ENCODE data around the gene ANK3. TPM values are rescaled to one million over a fixed set of nuclear protein-coding genes. Genes with fewer than 3 reads are reported as not detected.

Gene ANK3
- total RNA-seq, 1 donor from 2014 or later, result 188 TPM

DNA sequence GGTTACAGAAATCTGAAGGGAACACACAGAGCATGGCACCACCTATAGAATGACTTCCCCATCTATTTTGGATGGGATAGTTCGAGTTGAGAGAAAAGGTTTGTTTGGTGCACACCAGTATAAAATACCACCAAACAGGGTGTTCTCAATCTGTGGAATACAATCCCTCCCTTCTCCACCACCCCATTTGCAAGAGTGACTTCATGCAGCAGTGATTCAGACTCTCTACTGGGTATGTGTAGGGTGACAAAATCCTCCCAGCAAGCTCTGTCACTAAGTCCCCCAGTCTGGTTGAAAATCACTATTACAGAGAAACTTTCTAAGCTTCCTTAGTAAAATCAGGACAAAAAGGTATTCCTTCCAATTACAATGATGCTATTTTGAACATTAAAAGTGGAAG is 69.0 kb downstream of the ANK3 start:
- ATAC-seq (no peak), DNase-seq (no peak)
- intact Hi-C loops (cut with micrococcal nuclease), result no loop called here

DNA sequence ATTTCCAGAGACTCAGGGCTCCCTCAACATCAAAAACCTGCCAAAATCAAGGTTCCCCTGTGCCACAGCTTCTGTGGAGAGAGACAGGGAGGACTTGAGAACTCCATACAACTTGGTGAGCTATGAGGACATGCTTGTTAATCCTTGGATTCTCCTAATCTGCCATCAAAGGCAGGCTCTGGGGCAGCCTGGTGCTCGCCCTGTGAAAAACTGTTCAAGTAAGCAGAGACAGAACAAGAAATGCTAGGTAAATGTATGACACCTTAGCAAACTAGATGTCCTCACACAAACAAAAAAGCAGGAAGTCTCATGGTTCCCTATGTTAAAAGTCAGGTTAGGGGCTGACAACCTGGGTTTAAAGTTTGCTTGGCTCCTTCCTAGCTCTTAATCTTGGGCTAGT is 73.6 kb downstream of the ANK3 start:
- intact Hi-C loops (cut with micrococcal nuclease), result no loop called here
- no peak for ATAC-seq

DNA sequence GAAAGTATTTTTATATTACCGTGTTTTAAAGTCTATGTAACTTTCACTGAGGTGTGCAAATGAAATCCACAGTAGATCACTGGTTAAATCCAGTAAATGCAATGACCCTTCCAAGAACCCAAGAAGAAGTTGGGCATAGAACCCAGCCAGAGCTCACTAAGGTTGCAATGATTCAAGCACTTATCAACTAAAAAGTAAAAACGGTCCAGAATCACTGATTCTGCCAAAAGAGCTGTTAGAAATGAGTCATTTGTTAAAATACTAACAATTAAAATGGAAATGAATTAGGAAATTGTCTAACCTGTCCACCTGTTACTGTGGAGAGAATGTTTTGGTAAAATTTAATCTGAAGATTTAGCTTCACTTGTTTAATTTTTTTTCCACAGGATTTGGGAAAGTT is 74.4 kb downstream of the ANK3 start:
- intact Hi-C loops (cut with micrococcal nuclease), result no loop called here
- DNase-seq (no peak), ATAC-seq (no peak)

More for the DNA sequence above, 73.6 kb downstream of the ANK3 start:
- no peak for DNase-seq

DNA sequence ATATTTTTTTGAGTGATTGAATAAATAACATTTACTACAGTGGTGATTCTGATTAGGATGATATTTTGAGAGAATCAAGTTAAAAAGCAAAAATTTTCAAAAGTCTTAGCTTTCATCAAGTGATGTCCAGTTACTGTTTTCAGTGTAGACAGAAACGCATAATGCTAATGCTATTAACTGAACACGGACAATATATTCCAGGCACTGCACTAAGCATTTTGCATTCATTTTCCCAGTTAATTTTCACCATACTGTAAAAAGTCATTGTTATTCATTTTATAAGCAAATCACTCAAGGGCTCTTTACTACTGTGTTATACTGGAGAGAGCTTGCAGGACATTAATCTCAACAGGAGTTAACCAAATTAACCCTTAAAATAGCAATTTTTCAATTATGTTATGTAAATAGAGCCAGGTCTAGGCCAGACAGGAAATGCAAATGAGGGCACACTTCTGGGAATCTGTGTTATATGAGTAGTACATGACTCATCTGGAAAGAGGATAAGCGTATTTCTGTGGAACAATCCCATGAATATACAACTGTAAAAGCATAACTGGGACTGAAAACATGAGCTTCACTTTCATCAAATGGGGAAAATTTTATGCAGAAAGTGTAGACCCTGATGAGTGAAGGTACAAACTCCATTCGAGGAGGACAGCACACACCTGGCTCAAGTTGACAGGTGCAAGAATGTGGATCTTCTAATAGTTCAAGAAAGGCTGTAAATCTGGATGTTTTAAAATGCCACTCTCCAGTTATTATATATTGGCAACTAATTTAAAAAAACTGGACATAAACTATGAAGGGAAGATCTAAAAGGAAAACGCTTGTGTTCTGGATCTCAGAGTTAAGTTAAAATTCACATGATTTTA is 75.4 kb downstream of the ANK3 start:
- ATAC-seq, result peak; percentile 31
- intact Hi-C loops (cut with micrococcal nuclease), result no loop called here

DNA sequence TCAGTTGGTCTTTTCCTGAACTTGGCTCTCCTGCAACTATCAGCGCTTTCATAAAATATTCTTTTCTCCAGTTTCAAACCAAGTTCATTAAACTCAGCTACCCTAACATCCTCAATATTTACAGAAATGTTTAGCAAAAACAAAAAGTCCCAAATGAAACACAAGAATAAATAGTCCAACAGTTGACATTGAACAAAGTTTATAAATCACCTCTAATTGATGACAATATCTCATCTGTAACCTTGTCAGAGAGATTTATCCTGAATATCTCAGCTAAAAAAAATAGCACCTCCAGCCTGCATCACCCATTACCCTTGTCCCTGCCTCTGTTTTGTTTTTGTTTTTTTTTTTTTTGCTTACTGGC is 76.1 kb downstream of the ANK3 start:
- intact Hi-C loops (cut with micrococcal nuclease), result no loop called here
- ATAC-seq (no peak), DNase-seq (no peak)

More for the DNA sequence above, 75.4 kb downstream of the ANK3 start:
- no peak for DNase-seq

DNA sequence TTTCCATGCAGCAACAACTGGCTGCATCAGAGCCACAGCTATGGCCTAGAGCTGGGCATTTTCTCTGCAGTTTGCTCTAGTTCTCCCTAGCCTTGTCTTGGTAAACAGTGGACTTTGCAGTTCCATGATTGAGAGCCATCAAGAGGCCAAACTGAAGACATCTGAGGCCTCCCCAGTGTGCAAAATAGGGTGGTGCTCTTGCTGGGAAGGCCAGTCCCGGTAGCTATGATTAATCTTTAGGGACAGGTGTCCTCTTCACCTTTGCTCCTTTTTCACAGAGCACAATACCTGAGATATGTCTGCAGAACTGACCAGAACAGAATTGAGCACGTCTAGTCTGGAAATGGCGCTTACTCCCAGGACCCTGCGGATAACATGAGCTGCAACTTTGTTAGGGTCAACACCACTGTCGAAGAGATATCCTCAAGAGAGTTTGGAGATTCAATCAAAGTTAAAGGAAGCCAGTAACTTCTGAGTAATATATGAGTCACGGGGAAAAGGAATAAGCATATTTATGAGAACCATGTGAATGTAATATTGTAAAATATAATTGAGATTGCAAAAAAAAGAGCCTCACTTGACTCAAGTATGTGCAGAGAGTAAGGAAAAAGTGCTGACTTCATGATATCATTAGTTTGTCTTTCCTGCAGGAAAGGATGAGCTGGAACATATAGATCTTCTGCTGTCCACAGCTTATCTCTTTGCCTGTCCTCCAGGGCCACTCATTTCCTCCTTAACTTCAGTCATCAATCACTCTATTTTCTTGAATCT is 76.7 kb downstream of the ANK3 start:
- ATAC-seq (no peak), DNase-seq (no peak)
- intact Hi-C loops (cut with micrococcal nuclease), result no loop called here

DNA sequence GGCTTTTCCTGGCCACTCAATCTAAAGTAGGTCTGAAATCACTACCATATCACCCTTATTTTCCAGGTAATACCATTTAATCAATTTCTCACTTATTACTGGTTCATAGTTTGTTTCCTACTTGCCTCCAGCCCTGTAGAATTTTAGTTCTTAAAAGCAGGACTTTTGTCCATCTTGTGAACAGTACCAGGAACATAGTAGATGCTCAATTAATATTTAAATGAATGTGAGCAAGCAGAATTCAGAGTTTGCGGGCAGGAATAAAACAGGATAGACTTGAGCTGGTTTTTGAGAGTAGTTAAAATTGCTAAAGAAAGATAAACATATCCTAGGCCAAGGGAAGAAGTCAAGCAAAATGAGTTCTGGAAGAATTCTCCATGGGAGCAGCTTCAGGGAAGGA is 77.9 kb downstream of the ANK3 start:
- ATAC-seq (no peak), DNase-seq (no peak)
- intact Hi-C loops (cut with micrococcal nuclease), result no loop called here

DNA sequence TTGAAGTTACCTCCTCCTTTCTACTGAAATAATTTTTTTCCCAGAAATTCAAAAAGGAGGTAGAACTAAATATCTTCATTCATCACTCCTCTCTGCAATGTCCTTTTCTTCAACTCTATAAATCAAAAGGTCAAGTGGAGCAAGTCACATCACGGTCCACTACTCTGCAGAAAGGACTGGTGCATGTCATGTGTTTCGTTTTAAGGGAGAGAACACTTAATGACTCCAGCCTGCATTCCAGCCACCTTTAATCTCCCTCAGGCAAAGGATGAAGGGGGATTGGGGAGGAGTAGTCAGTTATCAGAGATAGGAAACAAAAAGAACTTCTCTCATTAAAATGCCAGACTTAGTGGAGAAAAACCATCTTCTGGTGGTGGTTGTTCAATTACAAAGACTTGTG is 78.9 kb downstream of the ANK3 start:
- intact Hi-C loops (cut with micrococcal nuclease), result no loop called here
- DNase-seq (no peak), ATAC-seq (peak; percentile 64)

DNA sequence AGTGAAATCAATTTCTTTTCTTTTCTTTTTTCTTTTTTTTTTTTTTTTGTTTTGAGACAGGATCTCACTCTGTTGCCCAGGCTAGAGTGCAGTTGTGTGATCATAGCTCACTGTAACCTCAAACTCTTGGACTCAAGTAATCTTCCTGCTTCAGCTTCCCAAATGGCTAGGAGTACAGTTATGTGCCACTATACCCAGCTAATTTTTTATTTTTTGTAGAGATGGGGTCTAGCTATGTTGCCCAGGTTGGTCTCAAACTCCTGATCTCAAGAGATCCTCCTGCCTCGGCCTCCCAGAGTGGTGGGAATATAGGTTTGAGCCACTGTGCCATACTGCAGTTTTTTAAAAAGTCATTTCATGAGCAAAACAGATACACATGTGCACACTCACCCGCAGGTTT is 79.8 kb downstream of the ANK3 start:
- ATAC-seq (no peak), DNase-seq (no peak)
- intact Hi-C loops (cut with micrococcal nuclease), result no loop called here

DNA sequence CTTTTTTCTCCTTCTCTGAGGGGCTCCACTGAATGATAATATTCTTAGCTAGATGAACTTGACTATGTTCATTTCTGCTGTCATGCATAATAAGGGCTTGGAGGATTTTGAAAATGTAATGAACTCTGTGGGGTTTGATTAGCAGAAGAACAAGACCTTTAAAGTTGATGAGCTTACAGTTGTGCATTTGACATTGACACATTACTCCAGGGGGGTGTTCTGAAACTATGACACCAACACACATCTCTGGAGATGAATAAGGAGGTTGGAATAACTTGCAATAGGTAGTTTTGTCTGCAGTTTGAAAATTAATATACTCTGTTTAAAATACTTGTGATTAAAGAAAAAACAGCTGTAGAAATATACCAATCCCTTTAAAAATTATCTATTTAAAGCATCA is 80.3 kb downstream of the ANK3 start:
- DNase-seq, result no peak
- intact Hi-C loops (cut with micrococcal nuclease), result no loop called here

DNA sequence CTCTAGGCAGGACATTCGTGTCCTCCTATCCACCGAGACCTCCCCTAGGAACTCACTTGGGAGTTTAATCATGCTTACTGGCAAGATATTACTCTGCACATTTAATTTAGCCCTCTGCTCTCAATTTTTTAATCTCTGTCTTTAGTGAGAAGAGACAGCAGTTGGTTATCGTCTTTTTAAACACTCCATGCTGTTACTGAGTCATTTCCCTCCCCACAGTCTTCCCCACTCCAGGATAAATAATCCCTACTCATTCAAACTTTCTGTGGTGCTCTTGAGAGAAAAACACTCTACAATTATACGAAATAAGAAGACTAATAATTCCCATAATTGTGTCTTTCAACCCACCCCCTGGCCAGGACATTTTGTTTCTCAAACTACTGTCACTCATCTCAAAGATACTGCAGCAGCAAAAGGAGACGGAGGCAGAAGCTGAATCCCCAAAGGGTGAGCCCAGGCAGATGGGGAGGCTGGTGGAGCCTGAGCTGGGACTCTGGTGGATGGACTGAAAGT is 84.2 kb downstream of the ANK3 start:
- intact Hi-C loops (cut with micrococcal nuclease), result no loop called here
- no peak for DNase-seq
- ATAC-seq, result peak; percentile 52

More for the DNA sequence above, 80.3 kb downstream of the ANK3 start:
- ATAC-seq, result no peak

DNA sequence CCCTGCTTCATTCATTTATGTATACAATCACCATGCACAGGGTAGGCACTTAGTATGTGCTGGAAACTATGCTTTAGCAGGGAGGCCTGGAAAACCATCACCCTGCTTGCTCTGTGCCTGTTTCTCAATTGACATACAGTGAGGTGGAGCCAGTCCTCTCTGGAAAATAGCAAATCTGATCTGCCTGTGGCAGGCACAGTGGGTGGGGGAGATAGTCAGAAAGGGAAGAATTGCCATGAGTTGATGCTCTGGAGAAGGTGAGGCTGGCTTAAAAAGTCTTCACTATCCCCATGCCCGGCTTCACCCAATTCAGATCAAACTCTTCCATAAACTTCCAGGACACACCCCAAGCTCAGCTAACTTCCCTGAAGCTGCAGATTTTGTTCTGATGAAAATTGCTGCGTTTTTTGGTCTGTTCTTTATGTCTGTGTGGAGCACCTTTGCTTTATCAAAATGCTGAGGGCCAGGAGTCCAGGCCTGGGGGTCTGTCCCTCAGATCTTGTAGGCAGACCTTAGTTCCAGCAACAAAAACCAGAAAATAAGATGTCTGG is 84.8 kb downstream of the ANK3 start:
- intact Hi-C loops (cut with micrococcal nuclease), result loop anchor here (5.0 kb wide), 1 partner anchor 47 kb away; no protein-coding TSS in a partner anchor
- DNase-seq, result no peak
- no peak for ATAC-seq

DNA sequence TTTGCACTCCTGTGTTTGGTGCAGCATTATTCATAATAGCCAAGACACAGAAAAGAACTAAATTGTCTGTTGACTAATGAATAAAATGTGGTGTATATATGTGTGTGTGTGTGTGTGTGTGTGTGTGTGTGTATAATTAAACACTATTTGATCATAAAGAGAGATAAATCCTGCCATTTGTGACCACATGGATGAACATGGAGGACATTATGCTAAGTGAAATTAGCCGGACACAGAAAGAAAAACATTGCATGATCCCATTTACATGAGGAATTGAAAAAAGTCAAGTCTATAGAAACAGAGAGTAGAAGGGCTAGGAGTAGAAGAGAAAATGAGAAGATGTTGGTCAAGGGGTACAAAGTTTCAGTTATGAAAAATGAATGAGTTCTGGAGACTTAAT is 85.9 kb downstream of the ANK3 start:
- no peak for DNase-seq
- no peak for ATAC-seq
- intact Hi-C loops (cut with micrococcal nuclease), result loop anchor here (5.0 kb wide), 1 partner anchor 49 kb away; no protein-coding TSS in a partner anchor

DNA sequence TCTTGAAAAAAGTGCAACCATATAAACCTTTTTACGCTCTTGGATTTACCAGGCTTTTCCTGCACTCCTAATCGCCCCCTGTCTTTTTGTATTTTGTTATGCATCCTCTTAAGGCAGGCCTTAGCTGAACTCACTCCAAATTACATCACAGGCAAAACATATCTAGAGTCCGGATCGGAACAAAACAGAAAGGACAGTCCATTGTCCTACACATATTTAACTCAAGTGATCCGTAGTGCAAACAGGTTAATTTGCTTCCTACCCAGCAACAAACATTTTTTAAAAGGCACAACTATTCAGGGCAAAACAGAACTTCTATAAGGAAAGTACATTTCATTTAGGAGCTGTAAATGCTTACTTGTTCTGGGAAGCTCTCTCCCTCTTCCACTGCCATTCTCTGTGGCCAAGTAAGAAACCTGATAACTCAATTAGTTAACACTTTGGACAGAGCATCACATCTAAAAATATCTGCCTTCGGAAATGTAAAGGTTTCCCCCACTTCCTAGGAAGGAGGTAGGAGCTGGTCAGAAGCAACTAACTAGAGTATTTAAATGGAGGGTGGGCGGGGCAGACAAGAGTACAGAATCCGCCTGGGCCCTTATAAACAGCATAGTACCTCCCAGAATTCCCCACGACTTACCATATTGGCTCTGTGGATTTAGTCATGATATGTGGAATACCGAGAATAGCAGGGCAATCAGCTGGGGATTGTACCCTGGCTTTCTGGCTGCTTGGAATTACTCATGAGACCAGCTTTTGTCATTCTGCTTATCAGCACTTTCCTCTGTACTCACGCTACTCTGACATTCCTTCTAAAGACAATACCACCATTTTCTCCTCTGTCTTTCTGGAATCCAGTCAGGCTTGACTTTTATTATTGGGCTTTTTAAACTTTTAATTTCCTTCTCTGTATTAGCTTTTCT is 89.5 kb downstream of the ANK3 start:
- no peak for DNase-seq
- ATAC-seq, result peak; percentile 89
- intact Hi-C loops (cut with micrococcal nuclease), result loop anchor here (5.0 kb wide), 1 partner anchor 52 kb away; no protein-coding TSS in a partner anchor

DNA sequence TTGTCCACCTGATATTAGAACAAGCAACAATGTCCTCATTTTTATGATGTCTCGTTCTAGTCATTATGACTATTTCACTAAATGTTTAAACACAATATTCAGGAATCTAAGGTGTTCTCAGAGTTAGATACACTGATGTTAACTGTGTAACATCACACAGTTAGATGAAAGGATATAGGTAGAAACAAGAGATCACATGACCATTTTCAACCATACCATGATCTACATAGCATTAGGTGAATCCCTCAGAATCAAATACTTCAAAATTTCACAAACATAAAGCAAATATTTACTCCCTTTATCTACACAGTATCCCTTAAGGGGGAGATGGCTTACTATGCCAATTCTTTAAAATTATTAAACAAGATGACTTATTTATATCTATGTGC is 90.3 kb downstream of the ANK3 start:
- DNase-seq, result no peak
- intact Hi-C loops (cut with micrococcal nuclease), result no loop called here
- ATAC-seq, result no peak

DNA sequence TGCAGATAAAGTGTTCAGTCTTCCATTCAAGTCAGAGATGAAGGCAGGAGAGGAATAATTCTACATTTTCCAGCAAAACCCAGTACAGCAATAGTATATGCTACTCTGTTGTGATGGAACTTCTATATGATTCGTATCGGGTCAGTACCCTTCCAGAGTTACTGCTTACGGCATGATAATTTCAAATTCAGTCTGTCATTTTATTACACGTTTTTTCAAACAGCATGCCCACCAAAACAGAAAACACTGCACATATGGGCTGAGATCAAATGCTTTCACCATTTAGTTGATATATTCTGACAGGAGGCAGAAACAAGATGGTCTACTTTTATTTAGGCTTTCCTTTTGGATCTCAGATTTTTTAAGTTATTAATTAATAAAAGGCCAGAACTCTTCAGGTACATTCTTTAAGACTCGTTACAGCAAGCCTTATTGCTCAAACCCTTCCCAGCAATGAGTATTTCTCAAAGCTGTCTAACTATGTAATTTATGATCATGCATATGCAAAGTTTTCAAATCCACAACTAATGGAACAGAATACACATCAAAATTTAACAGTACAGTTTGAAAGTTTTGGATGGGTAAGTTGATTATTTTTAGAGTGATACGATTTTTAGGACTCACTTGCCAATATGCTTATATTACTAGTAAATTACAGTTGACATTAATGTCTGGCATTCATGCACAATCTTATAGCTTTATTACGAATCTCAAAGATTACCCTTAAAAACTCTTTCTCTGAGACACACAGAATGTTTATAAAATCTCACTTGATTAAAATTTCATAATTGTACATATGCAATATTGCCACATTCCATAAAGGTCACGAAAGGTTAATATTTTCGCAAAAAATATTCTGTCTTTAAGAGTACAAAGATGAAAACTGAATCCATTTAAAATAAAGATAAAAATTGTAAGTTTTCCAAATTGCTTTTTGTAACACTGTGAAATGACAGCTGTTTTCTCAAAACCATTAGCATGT is 91.0 kb downstream of the ANK3 start:
- ATAC-seq, result no peak

DNA sequence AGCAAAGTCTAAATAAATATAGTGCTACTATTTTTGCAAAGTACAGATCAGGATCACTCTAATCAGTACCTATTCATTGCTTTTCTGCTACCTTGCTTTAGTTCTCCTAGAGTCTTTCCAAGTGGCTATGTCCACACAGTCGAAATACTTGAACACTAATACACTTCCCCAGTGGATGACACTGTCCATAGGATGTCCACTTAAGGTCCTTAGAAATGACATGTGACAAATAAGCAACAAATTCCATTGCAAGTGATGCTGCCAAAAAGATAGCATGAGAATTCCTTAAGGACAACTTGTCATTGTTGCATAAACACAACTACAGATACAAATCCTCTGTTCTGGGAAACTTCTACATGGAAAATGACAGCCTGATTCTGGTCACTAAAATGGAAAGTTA is 93.6 kb downstream of the ANK3 start:
- intact Hi-C loops (cut with micrococcal nuclease), result no loop called here
- ATAC-seq (peak; percentile 33), DNase-seq (no peak)

More for the DNA sequence above, 91.0 kb downstream of the ANK3 start:
- DNase-seq, result no peak
- intact Hi-C loops (cut with micrococcal nuclease), result no loop called here
